H1 (cell line): ENCODE results near the gene CAVIN1. TPM values are rescaled to one million over a fixed set of nuclear protein-coding genes. Genes with fewer than 3 reads are reported as not detected.
"Not testable (repeated sequence)": the region's sequence is repeated elsewhere in the genome, so short reads cannot be mapped to it uniquely, and the experiment has no call there.

Experiments
- CTCF ChIA-PET: fragments of 300-600 bp; sonication (Branson Sonifier 250); formaldehyde crosslinking; loops from one replicate; lab custom pipeline; 2021; ENCODE audit not compliant: partially characterized antibody; lab: Charles Lee
- POLR2A ChIA-PET: fragments of 300-600 bp; sonication (Branson Sonifier 250); formaldehyde crosslinking; loops from one replicate; lab custom pipeline; 2021; ENCODE audit warnings: inconsistent platforms; ENCODE audit not compliant: partially characterized antibody; lab: Charles Lee
- DNase-seq, 2 experiments: peaks; one replicate each; pipeline versions ENCODE4 v3.0.0 to v3.0.0-alpha.2; 2010 to 2022; ENCODE audit warnings: low spot score in 2 of 2, low read depth in 1 of 2, mixed read lengths in 1 of 2
- FAIRE-seq: peaks from 2 replicates; lab custom pipeline; 2011; peaks lifted over from hg19 to GRCh38; lab: Jason Lieb, UNC
- H2AFZ ChIP-seq: 2 replicates; pipeline ENCODE4 v1.8.1; 2012; ENCODE audit warnings: low read length, inconsistent platforms
- H2AK5ac ChIP-seq: 2 replicates; pipeline ENCODE4 v1.6.1; 2013; ENCODE audit warnings: low read depth, low read length
- H2BK120ac ChIP-seq: replicated peaks from 2 replicates; pipeline ENCODE3; 2013; ENCODE audit warnings: low read depth, low read length, inconsistent platforms
- H2BK12ac ChIP-seq: 2 replicates; pipeline ENCODE4 v1.6.1; 2013; ENCODE audit warnings: low read depth, low read length
- H2BK15ac ChIP-seq: 2 replicates; pipeline ENCODE4 v1.6.1; 2013; ENCODE audit warnings: low read length
- H2BK20ac ChIP-seq: 2 replicates; pipeline ENCODE4 v1.6.1; 2013; ENCODE audit warnings: low read length
- H2BK5ac ChIP-seq: 2 replicates; pipeline ENCODE4 v1.6.1; 2013; ENCODE audit warnings: low read depth, low read length
- H3K14ac ChIP-seq: 2 replicates; pipeline ENCODE4 v1.6.1; 2013; ENCODE audit warnings: inconsistent platforms; ENCODE audit not compliant: insufficient read length
- H3K18ac ChIP-seq: 2 replicates; pipeline ENCODE4 v1.6.1; 2013; ENCODE audit warnings: low read length; ENCODE audit errors: extremely low read depth
- H3K23ac ChIP-seq: 2 replicates; pipeline ENCODE4 v1.6.1; 2013; ENCODE audit warnings: inconsistent platforms; ENCODE audit not compliant: insufficient read length
- H3K23me2 ChIP-seq: 2 replicates; pipeline ENCODE4 v1.6.1; 2013; ENCODE audit warnings: low read depth, low read length
- H3K27ac ChIP-seq: 2 replicates; pipeline ENCODE4 v1.6.1; 2011; ENCODE audit warnings: low read depth, low read length, inconsistent platforms
- H3K27me3 ChIP-seq, 4 experiments: replicated peaks in 1 of 4; 1 replicate in 1 of 4; 2 replicates in 3 of 4; pipeline versions ENCODE4 v1.6.1 to v1.8.1; 2011 to 2013; ENCODE audit warnings: low read length in 3 of 4, mild to moderate bottlenecking in 3 of 4, inconsistent platforms in 2 of 4, mixed read lengths in 2 of 4, moderate library complexity in 1 of 4; ENCODE audit not compliant: control insufficient read depth in 3 of 4, insufficient read depth in 3 of 4; ENCODE audit errors: extremely low read depth in 1 of 4
- H3K36me3 ChIP-seq, 4 experiments: 2 replicates each; pipeline versions ENCODE4 v1.6.1 to v1.8.1; 2011 to 2013; ENCODE audit warnings: mild to moderate bottlenecking in 4 of 4, low read length in 3 of 4, moderate library complexity in 2 of 4, control low read depth in 1 of 4, inconsistent platforms in 1 of 4; ENCODE audit not compliant: insufficient read depth in 4 of 4, control insufficient read depth in 2 of 4
- H3K4ac ChIP-seq: replicated peaks from 2 replicates; pipeline ENCODE3; 2013; ENCODE audit warnings: low read length, low read depth, mixed read lengths, inconsistent platforms; ENCODE audit not compliant: insufficient read length
- H3K4me1 ChIP-seq, 4 experiments: replicated peaks in 1 of 4; 1 replicate in 1 of 4; 2 replicates in 3 of 4; pipeline versions ENCODE4 v1.6.1 to v1.8.1; 2011 to 2013; ENCODE audit warnings: low read length in 3 of 4, inconsistent platforms in 2 of 4, mixed read lengths in 1 of 4; ENCODE audit not compliant: insufficient read depth in 4 of 4, control insufficient read depth in 3 of 4
- H3K4me2 ChIP-seq, 2 experiments: 2 replicates each; pipeline versions ENCODE4 v1.6.1 to v1.8.1; 2011 to 2013; ENCODE audit warnings: low read depth in 2 of 2, low read length in 2 of 2, control low read depth in 1 of 2, inconsistent platforms in 1 of 2, mild to moderate bottlenecking in 1 of 2; ENCODE audit not compliant: insufficient read depth in 1 of 2
- H3K4me3 ChIP-seq, 4 experiments: fragments of 200-600, 300-600 bp in 1 of 4; sonication (generic), shearing (Covaris generic), sonication (Bioruptor Twin) in 1 of 4; 2 replicates each; pipeline versions ENCODE4 v1.5.1 to v1.8.1; 2011 to 2016; ENCODE audit warnings: low read length in 4 of 4, low read depth in 3 of 4, control low read depth in 2 of 4, inconsistent platforms in 2 of 4, mild to moderate bottlenecking in 2 of 4, mixed read lengths in 1 of 4, moderate library complexity in 1 of 4; ENCODE audit not compliant: insufficient read depth in 2 of 4; ENCODE audit errors: extremely low read depth in 1 of 4
- H3K56ac ChIP-seq: replicated peaks from 2 replicates; pipeline ENCODE3; 2013; ENCODE audit warnings: low read depth, mild to moderate bottlenecking, mixed read lengths, low read length, inconsistent platforms; ENCODE audit not compliant: insufficient read length
- H3K79me1 ChIP-seq: 2 replicates; pipeline ENCODE4 v1.6.1; 2013; ENCODE audit warnings: low read depth, low read length, control low read depth
- H3K79me2 ChIP-seq, 2 experiments: 2 replicates each; pipeline versions ENCODE4 v1.6.1 to v1.8.1; 2012 to 2013; ENCODE audit warnings: low read length in 2 of 2, mild to moderate bottlenecking in 2 of 2, inconsistent platforms in 1 of 2; ENCODE audit not compliant: insufficient read depth in 2 of 2, control insufficient read depth in 1 of 2
- H3K9ac ChIP-seq, 4 experiments: replicated peaks in 1 of 4; 1 replicate in 1 of 4; 2 replicates in 3 of 4; pipeline versions ENCODE4 v1.6.1 to v1.8.1; 2011 to 2013; ENCODE audit warnings: low read depth in 3 of 4, low read length in 3 of 4, control low read depth in 2 of 4, mild to moderate bottlenecking in 2 of 4, moderate library complexity in 2 of 4, inconsistent platforms in 1 of 4; ENCODE audit errors: extremely low read depth in 1 of 4
- H3K9me3 ChIP-seq, 2 experiments: 2 replicates each; pipeline versions ENCODE4 v1.6.1 to v1.8.1; 2012 to 2013; ENCODE audit warnings: mild to moderate bottlenecking in 2 of 2, moderate library complexity in 2 of 2, control low read depth in 1 of 2, inconsistent platforms in 1 of 2, low read depth in 1 of 2, low read length in 1 of 2, mixed read lengths in 1 of 2; ENCODE audit not compliant: insufficient read depth in 2 of 2
- H4K20me1 ChIP-seq, 2 experiments: replicated peaks in 1 of 2; 2 replicates each; pipeline versions ENCODE3 to v1.8.1; 2011 to 2013; ENCODE audit warnings: inconsistent platforms in 2 of 2, low read length in 2 of 2, mild to moderate bottlenecking in 1 of 2; ENCODE audit not compliant: insufficient read depth in 2 of 2, control insufficient read depth in 1 of 2
- H4K5ac ChIP-seq: 2 replicates; pipeline ENCODE4 v1.6.1; 2013; ENCODE audit warnings: low read length, low read depth, mixed read lengths, inconsistent platforms; ENCODE audit not compliant: insufficient read length
- H4K8ac ChIP-seq: 2 replicates; pipeline ENCODE4 v1.8.0; 2013; ENCODE audit warnings: mild to moderate bottlenecking, moderate library complexity, low read length, inconsistent platforms; ENCODE audit not compliant: insufficient read depth; ENCODE audit errors: extremely low read depth
- H4K91ac ChIP-seq: replicated peaks from 2 replicates; pipeline ENCODE3; 2013; ENCODE audit warnings: low read length, mixed read lengths, inconsistent platforms; ENCODE audit not compliant: insufficient read length
- WGBS, 2 experiments: shearing (Covaris generic) in 1 of 2; methylation state at CpG; one replicate each; pipeline versions ENCODE4 v1.1.6 to v1.1.7; 2013 to 2015; ENCODE audit warnings: low lambda C conversion rate in 2 of 2, mixed read lengths in 2 of 2, inconsistent platforms in 1 of 2, low coverage in 1 of 2, missing lambda C conversion rate in 1 of 2; ENCODE audit not compliant: insufficient replicate concordance in 2 of 2, insufficient coverage in 1 of 2, insufficient read length in 1 of 2; ENCODE audit errors: extremely low coverage in 1 of 2, missing lambda C conversion rate in 1 of 2; 5-methylcytosine and 5-hydroxymethylcytosine counted together
- polyA plus RNA-seq, 7 experiments: library from polyadenylated mRNA; depleted of rRNA in 3 of 7; stranded (reverse) in 5 of 7; unstranded in 2 of 7; fragments of >200 nt in 5 of 7; fragments of 200-250 nt in 2 of 7; gene quantifications; 1 replicate in 5 of 7; 2 replicates in 1 of 7; 4 replicates in 1 of 7; pipeline versions ENCODE4 v1.2.1 to v1.2.3, GENCODE V29; 2011 to 2013; ENCODE audit warnings: missing spikeins in 2 of 7, mixed read lengths in 2 of 7
- total RNA-seq: library from RNA; stranded (reverse); fragmentation: NEBNext Ultra II Directional; extraction: Animal tissue kit (Norgen Biotek cat#: 25700); gene quantifications from 2 replicates; pipeline ENCODE4 v1.2.1, GENCODE V29; 2021

The CAVIN1 gene
- total and polyA plus RNA-seq, 2 of the 8 experiments (the other 6 are each of a cell fraction or from before 2014, with no cell fraction given) = 16.2 to 41.6 TPM

DNA sequence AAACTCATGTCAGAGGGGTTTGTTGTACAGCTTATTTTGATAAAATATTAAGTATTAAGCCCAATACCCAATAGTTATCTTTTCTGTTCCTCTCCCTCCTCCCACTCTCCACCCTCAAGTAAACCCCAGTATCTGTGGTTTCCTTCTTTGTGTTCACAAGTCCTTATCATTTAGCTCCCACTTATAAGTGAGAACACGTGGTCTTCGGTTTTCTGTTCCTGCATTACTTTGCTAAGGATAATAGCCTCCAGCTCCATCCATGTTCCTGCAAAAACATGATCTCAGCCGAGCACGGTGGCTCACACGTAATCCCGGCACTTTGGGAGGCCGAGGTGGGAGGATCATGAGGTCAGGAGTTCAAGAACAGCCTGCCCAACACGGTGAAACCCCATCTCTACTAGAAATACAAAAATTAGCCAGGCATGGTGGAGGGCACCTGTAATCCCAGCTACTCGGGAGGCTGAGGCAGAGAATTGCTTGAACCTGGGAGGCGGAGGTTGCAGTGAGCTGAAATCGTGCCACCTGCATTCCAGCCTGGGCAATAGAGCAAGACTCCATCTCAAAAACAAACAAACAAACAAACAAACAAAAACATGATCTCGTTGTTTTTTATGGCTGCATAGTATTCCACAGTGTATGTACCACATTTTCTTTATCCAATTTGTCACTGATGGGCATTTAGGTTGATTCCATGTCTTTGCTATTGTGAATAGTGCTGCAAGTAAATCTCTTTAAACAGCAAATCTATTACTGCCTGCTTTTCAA, 54.1 kb downstream of the CAVIN1 start:
- H2BK12ac ChIP-seq, H2AFZ ChIP-seq, H3K27ac ChIP-seq, H3K4me3 ChIP-seq, H3K79me1 ChIP-seq, H2BK120ac ChIP-seq, H3K9ac ChIP-seq, H3K23ac ChIP-seq, H4K91ac ChIP-seq, H3K36me3 ChIP-seq, H2BK20ac ChIP-seq, H3K4me2 ChIP-seq, H2AK5ac ChIP-seq, H3K18ac ChIP-seq, H2BK15ac ChIP-seq, FAIRE-seq, H4K5ac ChIP-seq, H3K9me3 ChIP-seq, H3K27me3 ChIP-seq, H3K4ac ChIP-seq, H2BK5ac ChIP-seq, H4K20me1 ChIP-seq, DNase-seq, H4K8ac ChIP-seq, H3K14ac ChIP-seq, H3K4me1 ChIP-seq, H3K23me2 ChIP-seq, H3K56ac ChIP-seq: not testable (repeated sequence)
- POLR2A ChIA-PET = interaction anchor here (0.8 to 2.5 kb wide), 4 partner anchors 10 to 94 kb away, joined by 3 to 11 read pairs (median 4); partner anchors contain the start of genes CAVIN1 and STAT3
- CTCF ChIA-PET = interaction anchor here (0.5 to 2.1 kb wide), 7 partner anchors 11 to 108 kb away, joined by 3 to 7 read pairs (median 3); partner anchors contain the start of gene STAT5A
- 87% methylated on average over 12 of the region's 12 CpGs; no CpG with 5 or more reads in 1 of the 2 experiments for WGBS, 2 experiments
- H3K79me2 ChIP-seq = peaks cover 12 to 86% of the 10 kb centered on the region in 2 experiments
